Tibial nerve (tissue), 4 donors: ENCODE results near the gene NTN5. TPM values are rescaled to one million over a fixed set of nuclear protein-coding genes. Genes with fewer than 3 reads are reported as not detected.
"Not testable (repeated sequence)": the region's sequence is repeated elsewhere in the genome, so short reads cannot be mapped to it uniquely, and the experiment has no call there.

Experiments
- DNase-seq, 2 donors: peaks; one replicate each; pipeline ENCODE4 v3.0.0-alpha.2; 2019; ENCODE audit warnings: low spot score in 2 of 2
- H3K27ac ChIP-seq, 4 donors: fragments of 200-600 bp; sonication (generic) in 3 of 4; one replicate each; pipeline ENCODE4 v1.5.1; 2017 to 2019; ENCODE audit warnings: mild to moderate bottlenecking in 1 of 4
- H3K27me3 ChIP-seq, 2 donors: fragments of 200-600 bp; sonication (generic) in 1 of 2; one replicate each; pipeline versions ENCODE4 v1.5.1 to v1.6.0; 2017 to 2019
- H3K36me3 ChIP-seq, 3 donors: fragments of 200-600 bp; sonication (generic); one replicate each; pipeline ENCODE4 v1.5.1; 2018 to 2019
- H3K4me1 ChIP-seq, 4 donors: fragments of 200-600 bp; sonication (generic) in 3 of 4; one replicate each; pipeline ENCODE4 v1.5.1; 2017 to 2019
- H3K4me3 ChIP-seq, 4 donors: fragments of 200-600 bp; sonication (generic) in 3 of 4; one replicate each; pipeline ENCODE4 v1.5.1; 2017 to 2019; ENCODE audit warnings: mild to moderate bottlenecking in 1 of 4, moderate library complexity in 1 of 4
- H3K9me3 ChIP-seq, 4 donors: fragments of 200-600 bp; sonication (generic) in 3 of 4; one replicate each; pipeline ENCODE4 v1.5.1; 2017 to 2019
- CTCF ChIP-seq, 5 experiments: fragments of 200-600 bp in 3 of 5; fragments of 450-650 bp in 2 of 5; sonication (generic) in 3 of 5; IDR thresholded peaks; one replicate each; pipeline ENCODE4 v1.5.1; 2016 to 2019; ENCODE audit warnings: antibody characterized with exemption in 5 of 5, mild to moderate bottlenecking in 3 of 5, moderate library complexity in 2 of 5
- EP300 ChIP-seq, 2 donors: sonication (generic); formaldehyde crosslinking; IDR thresholded peaks; one replicate each; pipeline ENCODE4 v1.6.1; 2017; ENCODE audit warnings: antibody characterized with exemption in 2 of 2, mild to moderate bottlenecking in 1 of 2
- POLR2A ChIP-seq, 2 donors: fragments of 450-650 bp; IDR thresholded peaks; one replicate each; pipeline ENCODE4 v1.6.1; 2017; ENCODE audit warnings: antibody characterized with exemption in 2 of 2, mild to moderate bottlenecking in 2 of 2, moderate library complexity in 2 of 2
- WGBS, 2 donors: methylation state at CpG; one replicate each; pipeline ENCODE4 v1.1.5; 2018; 5-methylcytosine and 5-hydroxymethylcytosine counted together
- total RNA-seq, 4 donors: library from RNA; depleted of rRNA; stranded (reverse); fragments of >200 nt; gene quantifications; one replicate each; pipeline ENCODE4 v1.1.0, GENCODE V29; 2016

The NTN5 gene
- total RNA-seq, 4 donors from 2014 or later: 0.78 to 6.9 (median 2.2) TPM

DNA sequence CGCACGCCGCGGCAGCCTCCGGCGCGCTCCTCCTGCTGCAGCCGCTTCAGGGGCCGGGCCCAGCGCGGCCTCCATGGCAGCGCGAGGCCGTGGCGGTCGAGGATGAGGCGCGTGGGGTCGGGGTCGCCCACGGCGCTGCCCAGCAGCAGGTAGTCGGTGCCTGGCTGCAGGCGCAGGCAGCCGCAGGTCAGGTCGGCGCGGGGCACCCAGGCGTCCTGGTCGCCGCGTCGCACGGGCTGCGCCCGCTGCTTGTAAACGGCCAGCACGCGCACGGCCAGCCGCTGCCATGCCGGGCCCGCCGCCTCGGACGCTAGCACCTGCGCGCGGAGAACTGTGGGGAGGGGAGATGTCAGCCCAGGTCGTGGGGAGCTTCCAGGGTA lies 11.1 kb downstream of the NTN5 start:
- Histone ChIP-seq H3K36me3 (no peaks in the 10 kb centered on the region), H3K27me3 (no peaks in the 10 kb centered on the region), H3K9me3 (no peaks in the 10 kb centered on the region), H3K4me1 (peaks cover 0 to 16% (median 2%) of the 10 kb centered on the region in 4 donors), H3K27ac (no peak overlapping the region), H3K4me3 (no peak overlapping the region)
- DNase-seq: no peak
- 87 to 93% methylated on average over 11 to 40 of the region's 50 CpGs for WGBS, 2 donors
- TF ChIP-seq EP300 (IDR thresholded peaks at IDR 0.05) (no peak), POLR2A (IDR thresholded peaks at IDR 0.05) (no peak), CTCF (IDR thresholded peaks at IDR 0.05) (no peak)

DNA sequence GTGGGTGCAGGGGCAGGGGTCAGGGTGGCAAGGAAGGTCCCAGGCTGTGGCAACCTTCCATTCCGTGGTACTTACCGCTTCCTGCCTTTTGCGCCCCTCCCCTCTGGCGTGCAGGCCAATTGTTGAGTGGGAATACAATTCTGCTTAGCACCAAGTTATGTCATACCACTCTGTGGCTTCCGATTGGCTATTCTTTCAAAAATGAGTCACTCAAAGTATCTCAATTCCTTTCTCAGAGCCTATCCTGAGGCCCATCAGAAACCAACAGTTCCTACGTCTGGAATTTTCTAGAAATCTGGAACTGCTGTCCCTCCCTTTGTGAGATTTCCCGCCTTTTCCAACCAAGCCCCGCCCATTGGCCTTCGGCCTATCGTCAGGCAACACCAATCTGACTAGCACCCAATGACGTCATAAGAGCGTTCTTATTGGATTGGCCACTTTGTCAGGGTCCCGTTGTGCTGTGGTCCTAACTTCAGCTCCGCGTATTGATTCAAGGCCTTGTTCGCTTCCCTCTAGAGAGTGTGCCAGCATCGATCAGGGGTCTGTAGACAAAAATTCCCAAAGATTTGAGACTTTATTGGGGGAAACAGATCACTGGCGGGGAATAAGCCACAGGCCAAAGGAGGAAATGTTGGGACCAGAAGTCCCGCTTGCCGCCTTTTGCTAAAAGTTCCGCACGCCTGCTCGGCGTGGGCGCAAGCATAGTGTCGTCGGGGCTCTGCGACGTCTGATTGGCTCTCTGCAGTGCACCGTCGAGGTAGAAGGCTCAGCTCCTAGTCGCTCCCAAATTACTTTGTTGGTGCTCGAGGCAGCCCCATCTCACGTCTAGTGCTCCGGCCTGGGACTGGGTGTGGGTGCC lies 11.7 kb downstream of the NTN5 start:
- H3K4me1 ChIP-seq: peaks cover 0 to 16% (median 2%) of the 10 kb centered on the region in 4 donors
- WGBS, 2 donors: 56 to 62% methylated on average over 33 to 35 of the region's 35 CpGs
- peak overlapping the region in 2 of 4 donors; percentile 1 to 5 for H3K4me3 ChIP-seq
- peak in 1 of 2 donors; percentile 34 for TF ChIP-seq EP300 (IDR thresholded peaks at IDR 0.05)
- TF ChIP-seq POLR2A (IDR thresholded peaks at IDR 0.05): no peak
- no peaks in the 10 kb centered on the region for H3K9me3 ChIP-seq
- peak; percentile 79 to 90 for DNase-seq
- H3K36me3 ChIP-seq: no peaks in the 10 kb centered on the region
- H3K27me3 ChIP-seq: no peaks in the 10 kb centered on the region
- H3K27ac ChIP-seq: peak overlapping the region; percentile 34 to 82 (median 69)

DNA sequence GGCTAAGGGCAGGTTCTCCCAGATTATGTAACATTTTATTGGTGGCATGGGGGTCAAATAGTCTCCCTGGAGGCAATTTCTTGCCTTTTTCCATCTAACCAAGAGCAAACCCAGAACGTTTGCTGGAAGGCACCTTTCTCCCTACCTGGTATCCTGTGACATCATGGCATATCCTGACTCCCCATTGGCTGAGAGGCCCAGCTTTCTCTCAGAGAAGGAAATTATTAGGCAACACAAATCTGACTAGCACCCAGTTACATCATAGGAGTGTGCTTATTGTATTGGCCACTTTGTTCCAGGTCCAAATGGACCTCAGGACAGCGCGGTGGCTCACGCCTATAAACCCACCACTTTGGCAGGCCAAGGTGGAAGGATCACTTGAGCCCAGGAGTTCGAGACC lies 13.0 kb downstream of the NTN5 start:
- Histone ChIP-seq H3K36me3 (no peaks in the 10 kb centered on the region), H3K4me1 (peaks cover 0 to 16% (median 2%) of the 10 kb centered on the region in 4 donors), H3K4me3 (no peak overlapping the region), H3K27me3 (no peaks in the 10 kb centered on the region), H3K27ac (no peak overlapping the region), H3K9me3 (no peaks in the 10 kb centered on the region)
- DNase-seq: no peak
- WGBS, 2 donors: 76 to 80% methylated on average over 5 of the region's 5 CpGs
- TF ChIP-seq EP300 (IDR thresholded peaks at IDR 0.05) (no peak), POLR2A (IDR thresholded peaks at IDR 0.05) (no peak), CTCF (IDR thresholded peaks at IDR 0.05) (no peak)

DNA sequence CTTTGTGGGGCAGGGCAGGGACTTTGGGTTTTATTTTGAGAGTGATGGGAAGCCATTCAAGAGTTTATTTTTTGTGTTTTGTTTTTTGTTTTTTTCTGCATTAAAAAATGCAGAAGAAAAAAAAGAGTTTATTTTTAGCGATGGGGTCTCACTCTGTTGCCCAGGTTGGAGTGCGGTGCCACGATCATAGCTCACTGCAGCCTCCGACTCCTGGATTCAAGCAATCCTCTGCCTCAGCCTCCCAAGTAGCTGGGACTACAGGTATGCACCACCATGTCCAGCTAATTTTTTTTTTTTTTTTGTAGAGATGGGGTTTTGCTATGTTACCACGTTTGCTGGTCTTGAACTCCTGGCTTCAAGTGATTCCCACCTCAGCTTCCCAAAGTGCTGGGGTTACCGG lies 14.3 kb downstream of the NTN5 start:
- no peak for DNase-seq
- Histone ChIP-seq H3K27me3 (no peaks in the 10 kb centered on the region), H3K27ac (no peak overlapping the region), H3K9me3 (no peaks in the 10 kb centered on the region), H3K4me1 (peaks cover 0 to 16% (median 2%) of the 10 kb centered on the region in 4 donors), H3K36me3 (no peaks in the 10 kb centered on the region), H3K4me3 (no peak overlapping the region)
- 90 to 91% methylated on average over 6 of the region's 6 CpGs for WGBS, 2 donors
- TF ChIP-seq POLR2A (IDR thresholded peaks at IDR 0.05) (no peak), CTCF (IDR thresholded peaks at IDR 0.05) (no peak), EP300 (IDR thresholded peaks at IDR 0.05) (no peak)

- peaks cover 0 to 16% (median 2%) of the 10 kb centered on the region in 4 donors for H3K4me1 ChIP-seq
- H3K36me3 ChIP-seq, H3K4me3 ChIP-seq, H3K9me3 ChIP-seq, H3K27me3 ChIP-seq, DNase-seq: not testable (repeated sequence)
- 84 to 85% methylated on average over 5 of the region's 5 CpGs for WGBS, 2 donors
- H3K27ac ChIP-seq: peak overlapping the region in 1 of 4 donors; percentile 4
Observed at GRCh38 chr19:48657828-48658227, 15.0 kb downstream of the NTN5 start.

- Histone ChIP-seq H3K9me3 (no peaks in the 10 kb centered on the region), H3K27ac (peak overlapping the region in 2 of 4 donors; percentile 9 to 66), H3K4me1 (peaks cover 0 to 16% (median 2%) of the 10 kb centered on the region in 4 donors), H3K27me3 (no peaks in the 10 kb centered on the region), H3K4me3 (no peak overlapping the region), H3K36me3 (no peaks in the 10 kb centered on the region)
- peak; percentile 22 to 42 for DNase-seq
- TF ChIP-seq CTCF (IDR thresholded peaks at IDR 0.05): no peak
- no peak for TF ChIP-seq POLR2A (IDR thresholded peaks at IDR 0.05)
- TF ChIP-seq EP300 (IDR thresholded peaks at IDR 0.05): no peak
- WGBS, 2 donors: 33 to 40% methylated on average over 16 of the region's 16 CpGs
Observed at GRCh38 chr19:48656840-48657474, 15.9 kb downstream of the NTN5 start.
